GM23338 (cell line): ENCODE measurements around the gene NCK2. TPM values are rescaled to one million over a fixed set of nuclear protein-coding genes. Genes with fewer than 3 reads are reported as not detected.

Experiments used
- ATAC-seq: fragments of 200-7000 bp; cut with Tn5 transposase; 3 replicates; pipeline ENCODE4 v1.9.1; 2020
- DNase-seq: peaks from one replicate; pipeline ENCODE4 v3.0.0-alpha.2; 2015; ENCODE audit warnings: low spot score
- H2AFZ ChIP-seq: fragments of 200-600 bp; sonication (generic); 2 replicates; pipeline ENCODE4 v1.8.0; 2016; ENCODE audit warnings: antibody characterized with exemption, mild to moderate bottlenecking, moderate library complexity
- H3F3A ChIP-seq: fragments of 200-600 bp; sonication (generic); replicated peaks from 2 replicates; pipeline ENCODE4 v1.8.0; 2017; ENCODE audit warnings: antibody characterized with exemption, mixed run types, low read depth
- H3K27ac ChIP-seq: fragments of 200-600 bp; sonication (generic); 2 replicates; pipeline ENCODE4 v1.6.1; 2016; ENCODE audit warnings: low read depth
- H3K27me3 ChIP-seq: fragments of 200-600 bp; sonication (generic); 2 replicates; pipeline ENCODE4 v1.8.0; 2016; ENCODE audit warnings: mild to moderate bottlenecking, mixed run types, moderate library complexity; ENCODE audit not compliant: insufficient read depth
- H3K36me3 ChIP-seq: fragments of 200-600 bp; sonication (generic); 2 replicates; pipeline ENCODE4 v1.8.0; 2016; ENCODE audit warnings: mild to moderate bottlenecking; ENCODE audit not compliant: insufficient read depth
- H3K4me1 ChIP-seq: fragments of 200-600 bp; sonication (generic); 2 replicates; pipeline ENCODE4 v1.8.0; 2016; ENCODE audit warnings: mild to moderate bottlenecking, moderate library complexity; ENCODE audit not compliant: insufficient read depth
- H3K4me2 ChIP-seq: fragments of 200-600 bp; sonication (generic); 2 replicates; pipeline ENCODE4 v1.7.1; 2017; ENCODE audit warnings: mixed run types
- H3K4me3 ChIP-seq: fragments of 200-600 bp; sonication (generic); 2 replicates; pipeline ENCODE4 v1.6.1; 2016; ENCODE audit warnings: mixed run types
- H3K79me2 ChIP-seq: fragments of 200-600 bp; sonication (generic); replicated peaks from 2 replicates; pipeline ENCODE4 v1.8.0; 2017; ENCODE audit warnings: mild to moderate bottlenecking; ENCODE audit not compliant: insufficient read depth
- H3K9me2 ChIP-seq: fragments of 200-600 bp; sonication (generic); 2 replicates; pipeline ENCODE4 v1.8.0; 2017; ENCODE audit not compliant: insufficient read depth
- H4K20me1 ChIP-seq: fragments of 200-600 bp; sonication (generic); replicated peaks from 2 replicates; pipeline ENCODE4 v1.8.0; 2017; ENCODE audit warnings: mild to moderate bottlenecking; ENCODE audit not compliant: insufficient read depth
- H3K27ac Mint-ChIP-seq: 2 replicates; pipeline ENCODE4 v1.8.0; 2020; ENCODE audit warnings: inconsistent platforms, mild to moderate bottlenecking, moderate library complexity, mixed read lengths
- H3K27me3 Mint-ChIP-seq: 3 replicates; pipeline ENCODE4 v1.8.0; 2022; ENCODE audit warnings: low read depth, mild to moderate bottlenecking, moderate library complexity, mixed read lengths, inconsistent platforms; ENCODE audit not compliant: insufficient read depth, poor library complexity
- H3K36me3 Mint-ChIP-seq: 3 replicates; pipeline ENCODE4 v1.8.0; 2021; ENCODE audit warnings: low read depth, mild to moderate bottlenecking, inconsistent platforms, moderate library complexity, mixed read lengths
- H3K4me1 Mint-ChIP-seq: 3 replicates; pipeline ENCODE4 v1.8.0; 2020; ENCODE audit warnings: mild to moderate bottlenecking, inconsistent platforms, mixed read lengths
- H3K4me3 Mint-ChIP-seq: 3 replicates; pipeline ENCODE4 v1.8.0; 2021; ENCODE audit warnings: moderate library complexity, mild to moderate bottlenecking, inconsistent platforms, mixed read lengths
- H3K9me3 Mint-ChIP-seq: 3 replicates; pipeline ENCODE4 v1.8.0; 2020; ENCODE audit warnings: moderate library complexity, mild to moderate bottlenecking, inconsistent platforms, mixed read lengths
- CTCF ChIP-seq, 2 experiments: fragments of 200-600 bp in 1 of 2; sonication (generic) in 1 of 2; conservative IDR thresholded peaks; 2 replicates each; pipeline versions ENCODE4 v1.5.1 to v1.6.1; 2016 to 2017; ENCODE audit warnings: antibody characterized with exemption in 2 of 2, low read depth in 2 of 2, mild to moderate bottlenecking in 2 of 2, moderate library complexity in 1 of 2
- EZH2phosphoT487 ChIP-seq: fragments of 200-600 bp; sonication (generic); IDR thresholded peaks from one replicate; pipeline ENCODE4 v1.8.1; 2018; ENCODE audit warnings: antibody characterized with exemption; ENCODE audit not compliant: unreplicated experiment
- JUNB ChIP-seq: IDR thresholded peaks from one replicate; pipeline ENCODE4 v1.6.1; 2016; ENCODE audit warnings: antibody characterized with exemption; ENCODE audit not compliant: unreplicated experiment
- STAT1 ChIP-seq: IDR thresholded peaks from one replicate; pipeline ENCODE4 v1.6.1; 2016; ENCODE audit warnings: antibody characterized with exemption; ENCODE audit not compliant: unreplicated experiment
- polyA plus RNA-seq: library from polyadenylated mRNA; unstranded; fragments of >200 nt; fragmentation: Nextera tagmentation; extraction: Ambion mirVana; gene quantifications from 2 replicates; pipeline ENCODE4 v1.2.1, GENCODE V29; 2016
- total RNA-seq: library from RNA; depleted of rRNA; stranded (reverse); fragments of >200 nt; shearing (Covaris generic); gene quantifications from 2 replicates; pipeline ENCODE4 v1.2.3, GENCODE V29; 2014
- TF ChIP-seq, protein P1 (sequence below): IDR thresholded peaks from one replicate; pipeline ENCODE4 v1.6.1; 2018; ENCODE audit warnings: antibody characterized with exemption; ENCODE audit not compliant: unreplicated experiment
- TF ChIP-seq, protein P2 (sequence below): IDR thresholded peaks from 2 replicates; pipeline ENCODE4 v1.6.1; 2016; ENCODE audit warnings: antibody characterized with exemption

The NCK2 gene
- total and polyA plus RNA-seq, 2 experiments from 2014 or later = 26.9 to 59.9 TPM

DNA sequence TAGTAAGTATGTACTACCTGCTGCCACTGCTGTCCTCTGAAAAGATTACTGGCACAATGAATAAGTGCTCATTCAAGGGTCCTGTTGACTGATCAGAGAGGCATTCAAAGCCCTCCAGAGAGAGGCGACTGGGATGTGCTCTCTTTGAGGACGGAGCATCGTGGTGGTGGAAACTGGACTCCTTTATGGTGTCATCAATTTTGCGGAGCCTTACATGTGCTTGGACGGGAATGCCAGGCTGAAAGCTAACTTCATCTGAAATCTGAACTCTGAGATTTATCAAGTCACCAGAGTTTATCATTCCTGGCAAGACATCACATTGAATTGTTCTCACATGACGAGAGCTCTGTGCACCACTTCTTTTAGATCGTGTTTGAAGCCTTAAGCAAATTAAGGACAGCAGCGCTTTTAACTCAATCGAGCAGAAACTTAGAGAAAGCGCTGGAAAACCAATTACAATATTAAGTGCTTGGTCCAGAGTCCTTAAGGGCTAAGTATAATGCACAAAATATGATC lies 138.3 kb downstream of the NCK2 start (continued):
- TF ChIP-seq, protein P1, sequence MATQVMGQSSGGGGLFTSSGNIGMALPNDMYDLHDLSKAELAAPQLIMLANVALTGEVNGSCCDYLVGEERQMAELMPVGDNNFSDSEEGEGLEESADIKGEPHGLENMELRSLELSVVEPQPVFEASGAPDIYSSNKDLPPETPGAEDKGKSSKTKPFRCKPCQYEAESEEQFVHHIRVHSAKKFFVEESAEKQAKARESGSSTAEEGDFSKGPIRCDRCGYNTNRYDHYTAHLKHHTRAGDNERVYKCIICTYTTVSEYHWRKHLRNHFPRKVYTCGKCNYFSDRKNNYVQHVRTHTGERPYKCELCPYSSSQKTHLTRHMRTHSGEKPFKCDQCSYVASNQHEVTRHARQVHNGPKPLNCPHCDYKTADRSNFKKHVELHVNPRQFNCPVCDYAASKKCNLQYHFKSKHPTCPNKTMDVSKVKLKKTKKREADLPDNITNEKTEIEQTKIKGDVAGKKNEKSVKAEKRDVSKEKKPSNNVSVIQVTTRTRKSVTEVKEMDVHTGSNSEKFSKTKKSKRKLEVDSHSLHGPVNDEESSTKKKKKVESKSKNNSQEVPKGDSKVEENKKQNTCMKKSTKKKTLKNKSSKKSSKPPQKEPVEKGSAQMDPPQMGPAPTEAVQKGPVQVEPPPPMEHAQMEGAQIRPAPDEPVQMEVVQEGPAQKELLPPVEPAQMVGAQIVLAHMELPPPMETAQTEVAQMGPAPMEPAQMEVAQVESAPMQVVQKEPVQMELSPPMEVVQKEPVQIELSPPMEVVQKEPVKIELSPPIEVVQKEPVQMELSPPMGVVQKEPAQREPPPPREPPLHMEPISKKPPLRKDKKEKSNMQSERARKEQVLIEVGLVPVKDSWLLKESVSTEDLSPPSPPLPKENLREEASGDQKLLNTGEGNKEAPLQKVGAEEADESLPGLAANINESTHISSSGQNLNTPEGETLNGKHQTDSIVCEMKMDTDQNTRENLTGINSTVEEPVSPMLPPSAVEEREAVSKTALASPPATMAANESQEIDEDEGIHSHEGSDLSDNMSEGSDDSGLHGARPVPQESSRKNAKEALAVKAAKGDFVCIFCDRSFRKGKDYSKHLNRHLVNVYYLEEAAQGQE = no peak

GRCh38 chr2:105883911-105884694 lies 139.4 kb downstream of the NCK2 start:
- no peak overlapping the region for H3K4me2 ChIP-seq
- H3K9me2 ChIP-seq = no peaks in the 10 kb centered on the region
- H3K27me3 Mint-ChIP-seq = peaks cover 1% of the 10 kb centered on the region
- peaks cover 15% of the 10 kb centered on the region for H3K36me3 Mint-ChIP-seq
- no peak for ATAC-seq
- H3K27me3 ChIP-seq = no peaks in the 10 kb centered on the region
- H3K9me3 Mint-ChIP-seq = peaks cover 10% of the 10 kb centered on the region
- no peak overlapping the region for H3K27ac ChIP-seq
- peaks cover 12% of the 10 kb centered on the region for H3K4me1 ChIP-seq
- DNase-seq = no peak
- peaks cover 10% of the 10 kb centered on the region; the same call in 1 of the 2 replicates for H4K20me1 ChIP-seq
- no peaks in the 10 kb centered on the region; the same call in 1 of the 2 replicates for H3K36me3 ChIP-seq
- H3K4me3 ChIP-seq = no peak overlapping the region
- H3K4me3 Mint-ChIP-seq = no peak overlapping the region
- H3K79me2 ChIP-seq = peaks cover 68% of the 10 kb centered on the region
- H3F3A ChIP-seq = no peaks in the 10 kb centered on the region
- H3K4me1 Mint-ChIP-seq = peaks cover 20% of the 10 kb centered on the region
- no peak overlapping the region for H2AFZ ChIP-seq
- H3K27ac Mint-ChIP-seq = peak overlapping the region; percentile 1; the same call in 1 of the 2 replicates
- TF ChIP-seq, protein P2, sequence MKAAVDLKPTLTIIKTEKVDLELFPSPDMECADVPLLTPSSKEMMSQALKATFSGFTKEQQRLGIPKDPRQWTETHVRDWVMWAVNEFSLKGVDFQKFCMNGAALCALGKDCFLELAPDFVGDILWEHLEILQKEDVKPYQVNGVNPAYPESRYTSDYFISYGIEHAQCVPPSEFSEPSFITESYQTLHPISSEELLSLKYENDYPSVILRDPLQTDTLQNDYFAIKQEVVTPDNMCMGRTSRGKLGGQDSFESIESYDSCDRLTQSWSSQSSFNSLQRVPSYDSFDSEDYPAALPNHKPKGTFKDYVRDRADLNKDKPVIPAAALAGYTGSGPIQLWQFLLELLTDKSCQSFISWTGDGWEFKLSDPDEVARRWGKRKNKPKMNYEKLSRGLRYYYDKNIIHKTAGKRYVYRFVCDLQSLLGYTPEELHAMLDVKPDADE = no peak
- no peak for TF ChIP-seq CTCF (conservative IDR thresholded peaks at IDR 0.05; ENCODE audit: low read depth in 2 of 2)
- TF ChIP-seq STAT1 = no peak
- no peak for TF ChIP-seq JUNB
- TF ChIP-seq, protein P1 = no peak
- no peak for TF ChIP-seq EZH2phosphoT487
